ENCODE results near the gene IL15.

DNA sequence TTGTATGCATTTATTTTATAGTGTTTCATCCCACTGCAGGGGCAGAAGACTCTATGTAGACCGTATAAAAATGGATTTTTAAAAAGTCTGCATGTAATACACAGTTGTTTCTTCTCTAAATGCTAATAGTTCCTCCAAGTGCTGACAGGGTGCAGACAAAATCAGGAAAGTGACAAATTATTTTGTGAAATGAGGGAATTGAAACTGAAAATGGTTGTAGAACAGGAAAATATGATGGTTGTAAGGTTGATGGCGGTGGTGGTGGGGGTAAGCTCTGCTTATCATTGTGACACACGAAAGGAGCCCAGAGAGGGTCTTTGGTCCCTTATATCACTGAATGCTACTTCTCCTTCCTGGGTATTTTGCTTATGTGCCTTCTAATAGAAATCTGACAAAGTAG lies 4.3 kb downstream of the IL15 start:
- TF ChIP-seq, protein P1, sequence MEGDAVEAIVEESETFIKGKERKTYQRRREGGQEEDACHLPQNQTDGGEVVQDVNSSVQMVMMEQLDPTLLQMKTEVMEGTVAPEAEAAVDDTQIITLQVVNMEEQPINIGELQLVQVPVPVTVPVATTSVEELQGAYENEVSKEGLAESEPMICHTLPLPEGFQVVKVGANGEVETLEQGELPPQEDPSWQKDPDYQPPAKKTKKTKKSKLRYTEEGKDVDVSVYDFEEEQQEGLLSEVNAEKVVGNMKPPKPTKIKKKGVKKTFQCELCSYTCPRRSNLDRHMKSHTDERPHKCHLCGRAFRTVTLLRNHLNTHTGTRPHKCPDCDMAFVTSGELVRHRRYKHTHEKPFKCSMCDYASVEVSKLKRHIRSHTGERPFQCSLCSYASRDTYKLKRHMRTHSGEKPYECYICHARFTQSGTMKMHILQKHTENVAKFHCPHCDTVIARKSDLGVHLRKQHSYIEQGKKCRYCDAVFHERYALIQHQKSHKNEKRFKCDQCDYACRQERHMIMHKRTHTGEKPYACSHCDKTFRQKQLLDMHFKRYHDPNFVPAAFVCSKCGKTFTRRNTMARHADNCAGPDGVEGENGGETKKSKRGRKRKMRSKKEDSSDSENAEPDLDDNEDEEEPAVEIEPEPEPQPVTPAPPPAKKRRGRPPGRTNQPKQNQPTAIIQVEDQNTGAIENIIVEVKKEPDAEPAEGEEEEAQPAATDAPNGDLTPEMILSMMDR (conservative IDR thresholded peaks at IDR 0.05; ENCODE audit: low read depth, low read length), result no peak
- TF ChIP-seq EZH2 (IDR thresholded peaks at IDR 0.05; ENCODE audit: low read length, unreplicated experiment), result no peak
